HT1080 (cell line): ENCODE measurements around the gene SNX8. TPM values are rescaled to one million over a fixed set of nuclear protein-coding genes. Genes with fewer than 3 reads are reported as not detected.
"Not testable (repeated sequence)": the region's sequence is repeated elsewhere in the genome, so short reads cannot be mapped to it uniquely, and the experiment has no call there.

Source experiments
- DNase-seq: peaks from one replicate; pipeline ENCODE4 v3.0.0-alpha.2; 2015; ENCODE audit warnings: low read depth
- total RNA-seq: library from RNA; depleted of rRNA; stranded (reverse); fragments of >200 nt; shearing (Covaris generic); gene quantifications from 2 replicates; pipeline ENCODE4 v1.2.3, GENCODE V29; 2014

The SNX8 gene
- total RNA-seq, 1 experiment from 2014 or later = 16.7 TPM

DNA sequence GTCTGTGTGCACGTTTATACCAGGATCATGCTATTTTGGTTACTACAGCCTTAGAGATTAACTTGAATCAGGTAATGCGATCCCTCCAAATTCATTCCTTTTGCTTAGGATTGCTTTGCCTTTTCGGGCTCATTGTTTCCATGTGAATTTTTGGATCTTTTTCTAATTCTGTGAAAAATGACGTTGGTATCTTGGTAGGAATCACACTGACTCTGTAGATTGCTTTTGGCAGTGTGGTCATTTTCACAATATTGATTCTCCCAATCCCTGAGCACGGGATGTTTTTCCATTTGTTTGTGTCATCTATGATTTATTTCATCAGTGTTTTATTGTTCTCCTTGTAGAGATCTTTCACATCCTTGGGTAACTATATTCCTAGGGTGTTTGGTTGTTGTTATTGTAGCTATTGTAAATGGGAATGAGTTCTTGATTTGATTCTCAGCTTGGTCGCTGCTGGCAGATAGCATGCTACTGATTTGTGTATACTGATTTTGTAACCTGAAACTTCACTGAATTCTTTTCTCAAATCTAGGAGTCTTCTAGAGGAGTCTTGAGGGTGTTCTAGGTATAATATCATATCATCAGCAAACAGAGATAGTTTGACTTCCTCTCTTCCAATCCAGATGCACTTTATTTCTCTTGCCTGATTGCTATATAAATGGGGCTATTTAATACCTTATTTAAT lies 18.2 kb downstream of the SNX8 start:
- DNase-seq = no peak

DNA sequence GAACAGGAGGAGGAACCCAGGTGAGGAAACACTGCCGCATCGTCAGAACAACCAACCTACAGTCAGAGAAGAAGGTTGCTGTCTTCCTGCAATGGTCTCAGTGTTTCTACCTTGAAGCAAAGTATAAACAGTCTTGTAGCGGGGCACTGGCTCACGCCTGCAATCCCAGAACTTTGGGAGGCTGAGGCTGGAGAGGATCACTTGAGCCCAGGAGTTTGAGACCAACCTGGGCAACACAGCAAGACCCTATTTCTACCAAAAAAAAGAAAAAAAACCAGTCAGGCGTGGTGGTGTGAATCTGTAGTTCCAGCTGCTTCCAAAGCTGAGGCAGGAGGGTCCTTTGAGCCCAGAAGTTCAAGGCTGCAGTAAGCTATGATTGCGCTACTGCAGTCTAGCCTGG lies 23.4 kb downstream of the SNX8 start:
- no peak for DNase-seq

DNA sequence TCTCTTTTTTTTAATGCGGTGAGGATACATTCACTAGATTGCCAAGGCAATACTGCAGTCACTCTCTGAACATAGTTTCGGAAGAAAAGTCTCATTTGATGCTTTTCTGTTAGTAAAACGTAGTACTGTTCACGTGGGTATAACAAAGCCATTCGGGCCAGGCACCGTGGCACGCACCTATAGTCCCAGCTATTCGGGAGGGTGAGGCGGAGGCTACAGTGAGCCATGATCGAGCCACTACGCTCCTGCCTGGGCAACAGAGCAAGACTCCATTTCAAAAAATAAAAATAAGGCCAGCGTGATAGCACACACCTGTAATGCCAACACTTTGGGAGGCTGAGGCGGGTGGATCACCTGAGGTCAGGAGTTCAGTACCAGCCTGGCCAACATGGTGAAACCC lies 24.6 kb downstream of the SNX8 start:
- no peak for DNase-seq

DNA sequence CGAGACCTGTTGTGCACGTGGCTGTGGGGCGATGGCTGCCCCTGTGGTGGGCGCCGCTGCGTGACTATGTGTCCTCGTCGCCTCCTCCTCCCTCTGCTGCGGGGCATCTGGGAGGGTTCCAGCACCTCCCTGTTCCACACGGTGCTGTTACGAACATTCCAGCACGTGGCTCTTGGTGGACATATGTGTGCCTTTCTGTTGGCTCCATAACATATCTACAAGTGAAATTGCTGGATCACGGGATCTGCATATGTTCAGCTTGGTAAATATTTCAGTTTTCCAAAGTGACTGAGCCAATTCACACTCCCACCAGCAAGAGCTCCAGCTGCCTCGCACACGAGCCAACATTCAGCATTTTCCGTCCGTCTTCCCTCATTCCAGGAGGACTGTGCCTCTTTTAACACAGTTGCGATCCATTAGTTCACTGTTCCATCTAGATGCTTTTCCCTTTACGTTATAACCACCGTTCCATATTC lies 25.1 kb downstream of the SNX8 start:
- DNase-seq = no peak

DNA sequence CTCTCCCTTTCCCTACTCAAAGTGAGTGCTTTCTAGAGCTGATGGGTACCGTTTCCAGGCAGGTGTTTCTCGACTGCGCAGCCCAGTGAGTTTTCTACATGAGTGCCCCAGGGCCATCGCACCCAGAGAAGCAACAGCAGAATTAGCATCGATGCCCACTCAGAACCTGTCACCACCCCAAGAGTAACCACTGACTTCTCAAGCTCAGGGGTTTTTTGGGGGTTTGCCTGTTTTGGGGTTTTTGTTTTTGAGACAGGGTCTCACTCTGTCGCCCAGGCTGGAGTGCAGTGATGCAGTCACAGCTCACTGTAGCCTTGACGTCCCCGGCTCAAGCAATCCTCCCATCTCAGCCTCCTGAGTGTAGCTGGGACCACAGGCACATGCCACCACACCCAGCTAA lies 25.7 kb downstream of the SNX8 start:
- no peak for DNase-seq

DNA sequence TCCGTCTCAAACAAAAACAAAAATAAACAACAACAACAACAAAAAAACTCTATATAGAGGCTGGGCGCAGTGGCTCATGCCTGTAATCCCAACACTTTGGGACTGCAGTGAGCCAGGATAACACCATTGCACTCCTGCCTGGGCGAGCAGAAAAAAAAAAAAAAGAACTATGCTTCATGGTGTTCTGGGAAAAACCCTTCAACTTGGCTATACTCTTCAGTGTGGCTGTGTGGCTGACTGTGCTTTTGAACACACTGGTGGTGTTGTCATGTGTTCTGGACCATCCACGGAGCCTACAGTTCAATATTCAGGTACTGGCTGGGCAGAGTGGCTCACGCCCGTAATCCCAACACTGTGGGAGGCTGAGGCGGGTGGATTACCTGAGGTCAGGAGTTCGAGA lies 26.5 kb downstream of the SNX8 start:
- no peak for DNase-seq

DNA sequence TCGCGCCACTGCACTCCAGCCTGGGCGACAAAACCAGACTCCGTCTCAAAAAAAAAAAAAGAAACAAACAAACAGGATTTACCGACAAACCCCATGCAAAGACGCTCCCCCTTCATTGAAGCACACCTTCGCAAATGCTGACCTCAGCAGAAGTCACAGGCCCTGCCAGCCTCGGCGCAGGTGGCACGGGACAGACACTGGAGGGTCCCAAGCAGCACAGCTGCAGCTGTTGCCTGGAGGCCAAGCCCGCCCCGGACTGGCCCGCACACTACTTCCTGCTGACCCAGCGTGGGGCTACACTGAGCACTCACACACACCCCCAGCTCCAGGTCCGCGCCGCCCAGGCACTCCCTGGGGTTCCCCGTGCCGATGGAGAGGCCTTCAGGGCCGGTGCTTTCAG lies 31.2 kb downstream of the SNX8 start:
- no peak for DNase-seq

DNA sequence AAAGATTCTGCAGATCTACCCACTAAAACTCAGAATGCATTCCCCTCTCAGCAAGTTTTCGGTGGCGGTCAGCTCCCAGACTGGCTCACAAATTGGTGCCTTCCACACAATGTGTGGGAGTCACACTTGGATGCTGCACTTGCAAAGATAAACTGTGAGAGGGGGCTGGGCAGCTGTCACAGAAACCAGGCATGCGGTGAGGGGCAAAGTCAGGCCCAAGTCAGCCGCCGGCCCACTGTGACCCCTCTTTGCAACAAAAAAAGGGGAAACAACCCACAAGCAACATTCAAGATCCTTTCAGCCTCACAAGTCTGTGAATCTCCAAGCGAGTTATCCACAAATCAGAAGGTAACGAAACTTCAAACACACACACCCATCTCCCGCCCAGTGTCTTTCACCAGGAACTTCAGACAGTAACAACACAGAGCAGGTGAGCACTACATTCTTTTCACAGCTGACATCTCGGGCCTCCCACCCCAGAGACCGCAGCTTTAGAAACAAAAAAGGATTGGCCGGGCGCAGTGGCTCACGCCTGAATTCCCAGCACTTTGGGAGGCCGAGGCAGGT lies 32.0 kb downstream of the SNX8 start:
- no peak for DNase-seq

DNA sequence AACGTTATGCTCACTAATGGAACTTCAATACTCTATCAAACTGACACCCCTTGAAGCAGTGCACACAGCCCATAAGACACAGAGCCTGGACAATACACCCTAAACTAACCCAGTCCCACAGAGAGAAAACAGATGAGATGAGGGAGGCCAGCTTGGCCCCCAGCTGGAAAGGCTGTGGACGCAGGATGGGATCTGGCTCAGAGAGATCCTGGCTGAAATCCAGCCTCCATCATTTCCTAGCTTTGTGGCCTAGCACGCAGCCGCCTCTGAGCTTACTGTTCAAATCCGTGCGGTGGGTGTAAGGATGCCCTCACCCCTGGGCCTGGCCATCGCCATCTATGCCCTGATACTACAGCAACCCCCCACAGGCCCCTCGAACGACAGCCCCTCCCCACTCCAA lies 32.7 kb downstream of the SNX8 start:
- no peak for DNase-seq

DNA sequence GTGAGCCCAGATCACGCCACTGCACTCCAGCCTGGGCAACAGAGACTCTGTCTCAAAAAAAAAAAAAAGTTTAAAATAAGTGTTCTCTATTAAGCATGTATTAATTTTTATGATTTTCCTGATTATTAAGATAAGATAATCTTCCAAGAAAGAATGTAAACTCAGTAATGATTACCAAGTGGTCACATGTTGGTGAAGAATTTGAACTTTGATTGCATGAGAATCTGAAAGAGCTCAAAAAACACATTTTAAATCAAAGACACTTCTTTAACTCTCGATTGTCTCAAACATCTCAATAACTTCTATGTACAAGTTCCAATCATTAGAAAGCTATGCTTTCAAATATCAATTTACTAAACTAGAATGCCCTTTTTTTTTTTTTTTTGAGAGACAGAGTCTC lies 33.8 kb downstream of the SNX8 start:
- no peak for DNase-seq

DNA sequence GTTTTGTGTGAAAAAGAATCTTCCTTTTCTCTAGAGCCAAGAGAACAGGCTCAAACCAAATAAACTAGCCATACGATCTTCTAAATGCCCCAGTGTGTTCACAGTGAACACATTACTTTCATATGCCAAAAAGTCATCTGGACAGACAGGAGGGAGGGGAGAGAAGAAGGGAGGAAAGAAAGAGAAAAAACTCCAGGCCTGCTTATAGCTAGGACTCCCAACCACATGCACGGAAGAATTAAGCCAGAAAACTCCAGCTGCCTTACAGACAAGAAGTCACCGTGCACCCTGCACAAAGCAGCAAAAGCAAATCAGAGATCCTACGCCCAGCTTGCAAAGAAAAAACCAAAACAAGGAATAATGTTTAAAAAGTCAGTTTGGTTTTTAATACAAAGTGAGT lies 34.3 kb downstream of the SNX8 start:
- no peak for DNase-seq

DNA sequence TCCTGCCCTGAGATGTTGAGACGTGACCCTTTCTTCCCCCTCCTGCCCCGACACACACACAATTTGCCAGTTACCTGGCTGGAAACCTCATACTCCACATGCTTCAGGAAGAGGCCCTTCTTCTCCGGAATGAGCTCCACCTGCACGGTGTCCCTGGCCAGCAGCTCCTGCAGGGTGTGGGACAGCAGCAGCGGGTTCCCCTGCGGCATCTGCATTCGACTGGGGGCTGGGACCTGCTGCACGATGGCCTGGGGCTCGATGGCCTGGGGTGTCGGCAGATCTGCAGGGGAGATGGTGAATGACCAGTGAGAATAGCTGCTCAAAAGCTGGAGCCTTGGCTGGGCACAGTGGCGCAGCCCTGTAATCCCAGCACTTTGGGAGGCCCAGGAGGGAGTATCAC lies 36.2 kb downstream of the SNX8 start:
- DNase-seq = no peak

DNA sequence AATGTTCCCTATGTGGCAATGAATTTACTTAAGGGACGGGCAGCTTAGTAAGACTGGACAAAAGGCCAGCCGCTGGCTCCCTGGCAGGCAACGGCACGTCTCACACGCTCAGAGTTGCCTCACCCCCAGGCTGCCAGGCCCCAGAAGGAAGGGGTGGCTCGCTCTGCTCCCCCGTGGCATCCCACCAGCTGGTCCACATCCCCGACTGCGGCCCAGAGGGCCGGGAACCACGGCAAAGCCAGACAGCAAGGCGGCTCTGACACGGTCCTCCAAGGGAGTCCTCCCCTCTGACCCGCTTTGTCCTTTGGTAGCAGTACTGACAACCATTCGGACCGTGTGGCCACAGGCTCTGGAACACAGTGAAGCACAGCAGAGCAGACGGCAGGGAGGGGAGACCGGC lies 38.1 kb downstream of the SNX8 start:
- DNase-seq = no peak

DNA sequence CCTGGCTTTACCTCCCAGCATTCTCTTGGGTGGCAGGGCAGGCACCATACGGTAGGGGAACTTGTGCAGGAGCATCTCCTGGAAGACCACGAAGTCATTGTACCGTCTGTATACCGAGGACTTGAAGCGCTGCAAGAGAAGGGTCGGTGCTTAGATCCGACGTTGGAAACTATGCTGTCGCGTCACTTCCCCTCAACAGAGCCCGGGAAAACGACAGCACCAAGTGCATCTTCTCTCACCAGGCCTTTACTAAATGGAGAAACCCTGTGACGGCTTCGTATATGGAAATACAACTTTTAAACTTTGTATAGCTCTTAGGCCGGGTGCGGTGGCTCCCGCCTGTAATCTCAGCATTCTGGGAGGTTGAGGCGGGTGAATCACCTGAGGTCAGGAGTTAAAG lies 39.1 kb downstream of the SNX8 start:
- no peak for DNase-seq

DNA sequence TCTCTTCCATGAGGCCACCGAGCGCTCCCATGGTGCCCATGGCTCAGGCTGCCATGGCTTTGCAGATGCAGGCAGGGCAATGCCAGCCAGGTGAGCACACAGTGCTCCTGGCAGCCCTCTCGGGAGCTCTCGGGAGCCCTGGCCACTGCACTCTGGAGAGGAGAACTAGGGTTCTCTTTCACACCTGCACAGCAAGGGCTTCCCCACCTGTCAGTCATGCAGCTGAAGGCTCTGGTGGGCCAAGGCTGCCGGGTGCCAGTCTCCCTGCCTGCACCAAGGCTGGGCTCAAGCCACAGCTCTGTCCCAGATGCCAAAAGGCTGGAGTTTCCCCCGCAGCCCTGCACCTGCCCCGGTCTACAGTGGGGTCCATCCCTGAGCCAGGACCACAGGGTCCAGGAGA lies 39.6 kb downstream of the SNX8 start:
- DNase-seq = no peak

DNA sequence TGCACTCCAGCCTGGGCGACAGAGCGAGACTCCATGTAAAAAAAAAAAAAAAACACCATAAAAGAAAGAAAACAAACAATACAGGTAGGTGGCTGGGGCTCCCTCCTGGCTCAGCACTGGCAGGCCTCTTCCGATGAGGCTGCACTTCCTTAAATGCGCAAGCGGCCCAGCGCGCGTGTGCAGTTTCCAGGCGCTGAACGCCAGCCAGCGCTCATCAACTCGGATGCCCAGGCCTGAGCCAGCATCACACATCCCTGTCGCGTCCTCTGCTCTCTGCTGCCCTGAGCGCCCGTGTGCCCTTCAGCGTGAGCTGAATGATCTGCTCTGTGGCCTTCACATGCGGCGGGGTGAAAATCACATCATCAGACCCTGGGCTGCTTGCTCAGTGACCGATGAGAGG lies 40.4 kb downstream of the SNX8 start:
- no peak for DNase-seq

DNA sequence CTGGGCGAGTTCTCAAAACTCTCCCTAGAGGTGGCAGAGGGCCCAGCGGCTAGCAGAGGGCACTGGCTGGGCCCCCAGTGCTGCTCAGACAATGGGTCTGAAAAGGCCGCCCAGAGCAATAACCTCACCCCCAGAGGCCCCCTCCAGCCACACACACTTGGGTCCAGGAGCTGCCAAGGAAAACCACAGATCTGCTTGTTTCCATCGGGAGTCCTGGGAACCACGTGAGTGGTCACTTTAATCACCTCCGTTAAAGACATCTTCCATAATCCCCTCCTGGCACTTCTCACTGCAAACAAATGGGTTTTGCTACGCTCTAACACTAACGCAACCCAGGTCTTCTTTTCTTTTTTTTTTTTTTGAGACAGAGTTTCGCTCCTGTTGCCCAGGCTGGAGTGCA lies 42.2 kb downstream of the SNX8 start:
- DNase-seq = no peak

DNA sequence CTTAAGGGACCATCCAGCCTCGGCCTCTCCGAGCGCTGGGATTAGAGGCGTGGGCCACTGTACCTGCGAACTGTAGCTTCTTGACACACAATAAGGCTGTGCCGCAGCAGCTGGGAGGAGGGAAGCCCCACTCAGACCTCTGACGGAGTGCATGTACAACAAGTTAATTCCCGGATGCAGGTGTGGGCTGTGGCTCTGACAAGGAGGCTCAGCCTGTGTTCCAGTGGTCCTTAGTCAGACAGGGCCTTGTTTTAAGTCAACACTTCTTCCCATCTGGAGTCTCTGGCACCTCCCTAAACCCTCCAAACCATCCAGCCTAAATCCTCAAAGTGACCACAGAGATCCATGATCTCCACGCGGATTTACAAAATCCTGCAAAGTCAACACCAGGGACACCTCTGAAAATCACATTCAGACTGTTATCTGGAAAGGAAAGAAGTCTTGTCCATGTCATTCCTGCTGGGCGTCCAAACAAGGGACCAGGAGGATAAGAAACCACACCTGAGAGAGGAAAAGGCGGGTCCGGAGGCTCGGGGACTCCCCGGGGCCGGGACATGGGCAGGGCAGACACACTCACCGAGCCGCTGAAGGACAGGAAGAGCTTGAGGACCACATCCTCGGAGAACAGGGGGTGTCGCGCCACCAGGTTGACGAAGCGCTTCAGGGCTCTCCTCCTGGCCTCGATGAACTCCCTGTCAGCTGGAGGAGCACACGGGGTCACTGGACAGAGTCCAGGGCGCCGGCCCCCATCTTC lies 42.8 kb downstream of the SNX8 start:
- no peak for DNase-seq

DNA sequence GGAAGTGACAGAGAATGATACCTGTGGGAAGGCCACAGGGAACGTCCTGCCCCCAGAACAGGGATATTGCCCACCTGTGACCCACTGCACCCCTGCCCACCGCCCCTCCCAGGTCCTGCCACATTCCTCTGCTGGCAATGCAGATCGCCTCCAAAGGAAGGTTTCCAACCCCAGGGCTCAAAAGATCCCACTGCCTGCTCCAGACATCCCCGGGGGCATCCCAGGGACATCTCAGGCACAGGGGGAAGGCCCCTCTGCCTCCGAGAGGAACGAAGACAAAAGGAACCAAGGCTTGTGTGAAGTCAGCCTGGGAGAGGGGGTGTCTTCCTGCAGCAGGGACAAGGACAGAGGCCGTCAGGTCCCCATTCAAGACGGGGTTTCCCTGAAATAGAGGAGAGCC lies 43.7 kb downstream of the SNX8 start:
- no peak for DNase-seq

DNA sequence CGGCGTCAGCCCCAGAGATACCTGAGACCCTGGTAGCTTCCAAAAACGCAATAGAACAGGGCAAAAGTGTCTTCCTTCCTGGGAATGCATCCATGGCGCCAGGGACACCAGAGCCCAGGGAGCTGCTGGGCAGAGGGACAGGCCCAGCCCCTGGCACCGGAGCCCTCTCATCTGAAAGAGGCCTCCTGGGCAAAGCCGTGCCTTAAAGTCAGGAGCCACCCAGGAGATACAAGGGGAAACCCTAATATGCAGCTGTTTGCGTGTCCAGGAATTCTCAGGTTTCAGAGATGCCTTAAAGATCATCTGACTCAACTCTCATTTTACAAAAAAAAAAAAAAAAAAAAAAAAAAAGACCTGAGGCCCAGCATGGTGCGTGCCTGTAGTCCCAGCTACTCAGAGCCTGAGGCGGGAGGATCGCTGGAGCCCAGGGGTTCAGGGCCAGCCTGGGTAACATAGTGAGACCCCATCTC lies 44.2 kb downstream of the SNX8 start:
- DNase-seq = no peak

DNA sequence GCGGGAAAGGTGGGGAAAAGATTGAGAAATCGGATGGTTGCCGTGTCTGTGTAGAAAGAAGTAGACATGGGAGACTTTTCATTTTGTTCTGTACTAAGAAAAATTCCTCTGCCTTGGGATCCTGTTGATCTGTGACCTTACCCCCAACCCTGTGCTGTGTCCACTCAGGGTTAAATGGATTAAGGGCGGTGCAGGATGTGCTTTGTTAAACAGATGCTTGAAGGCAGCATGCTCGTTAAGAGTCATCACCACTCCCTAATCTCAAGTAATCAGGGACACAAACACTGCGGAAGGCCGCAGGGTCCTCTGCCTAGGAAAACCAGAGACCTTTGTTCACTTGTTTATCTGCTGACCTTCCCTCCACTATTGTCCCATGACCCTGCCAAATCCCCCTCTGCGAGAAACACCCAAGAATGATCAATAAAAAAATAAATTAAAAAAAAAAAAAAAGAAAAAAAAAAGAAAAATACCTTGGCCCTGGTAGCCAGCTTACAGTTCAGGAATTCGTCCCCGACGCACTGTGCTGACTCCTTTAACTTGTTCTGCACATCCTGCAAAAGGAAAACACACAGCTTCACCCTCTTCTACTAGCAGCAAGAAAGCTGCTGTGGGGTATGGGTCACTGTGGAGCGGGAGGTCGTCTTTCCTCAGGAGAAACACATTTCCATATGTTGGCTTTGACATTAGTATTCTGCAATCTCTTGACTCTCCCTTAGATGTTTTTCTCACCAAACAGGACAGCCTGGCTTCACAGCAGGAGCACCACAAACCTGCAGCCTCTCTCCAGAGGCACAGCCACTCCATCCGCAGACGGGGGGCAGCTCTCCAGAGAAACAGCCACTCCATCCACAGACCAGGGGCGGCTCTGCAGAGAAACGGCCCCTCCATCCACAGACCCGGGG lies 44.9 kb downstream of the SNX8 start:
- not testable (repeated sequence) for DNase-seq

DNA sequence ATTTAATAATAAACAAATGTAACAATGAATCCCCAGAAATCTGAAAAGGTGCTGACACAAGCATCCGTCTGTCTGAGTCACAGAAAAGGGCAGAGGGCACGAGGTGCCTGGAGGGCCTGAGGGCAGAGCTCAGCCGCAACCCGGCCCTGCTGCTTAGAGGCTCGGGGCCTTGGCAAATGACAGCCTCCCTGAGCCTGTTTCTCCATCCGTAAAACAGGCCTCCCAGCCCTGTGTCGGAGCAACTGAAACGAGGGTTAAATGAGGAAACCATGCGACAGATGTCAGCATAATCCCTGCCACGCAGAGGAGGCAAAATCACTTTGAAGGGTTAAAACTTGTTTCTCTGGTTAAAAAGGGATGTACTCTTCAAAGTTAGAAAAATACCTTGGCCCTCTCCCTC lies 47.3 kb downstream of the SNX8 start:
- DNase-seq = no peak
